H9 (cell line): ENCODE results near the gene PKN3. TPM values are rescaled to one million over a fixed set of nuclear protein-coding genes. Genes with fewer than 3 reads are reported as not detected.

ENCODE experiments used
- DNase-seq: peaks from one replicate; pipeline ENCODE4 v3.0.0-alpha.2; 2017
- H2AFZ ChIP-seq: one replicate; pipeline ENCODE4 v1.6.1; 2013; ENCODE audit warnings: mild to moderate bottlenecking, low read length, control low read depth, moderate library complexity
- H2AK5ac ChIP-seq: 2 replicates; pipeline ENCODE4 v1.6.1; 2013; ENCODE audit warnings: low read length, control low read depth, mixed read lengths; ENCODE audit not compliant: insufficient read length
- H2BK120ac ChIP-seq: one replicate; pipeline ENCODE4 v1.6.1; 2013; ENCODE audit warnings: low read depth, mild to moderate bottlenecking, low read length, control low read depth, inconsistent platforms; ENCODE audit not compliant: poor library complexity, severe bottlenecking
- H2BK12ac ChIP-seq: 2 replicates; pipeline ENCODE4 v1.6.1; 2013; ENCODE audit warnings: low read length, control low read depth, mixed read lengths, low read depth; ENCODE audit not compliant: insufficient read length
- H2BK15ac ChIP-seq: 2 replicates; pipeline ENCODE4 v1.6.1; 2013; ENCODE audit warnings: low read depth, low read length, control low read depth
- H2BK20ac ChIP-seq: one replicate; pipeline ENCODE4 v1.6.1; 2013; ENCODE audit warnings: low read depth, mild to moderate bottlenecking, low read length, control low read depth, inconsistent platforms; ENCODE audit not compliant: poor library complexity, severe bottlenecking
- H2BK5ac ChIP-seq: 2 replicates; pipeline ENCODE4 v1.6.1; 2013; ENCODE audit warnings: low read length, control low read depth, mixed read lengths; ENCODE audit not compliant: insufficient read length
- H3K14ac ChIP-seq: 2 replicates; pipeline ENCODE4 v1.6.1; 2013; ENCODE audit warnings: low read length, control low read depth; ENCODE audit not compliant: insufficient read depth
- H3K18ac ChIP-seq: 2 replicates; pipeline ENCODE4 v1.6.1; 2013; ENCODE audit warnings: low read depth, mild to moderate bottlenecking, mixed read lengths, low read length, control low read depth; ENCODE audit not compliant: insufficient read length
- H3K23ac ChIP-seq: 2 replicates; pipeline ENCODE4 v1.6.1; 2013; ENCODE audit warnings: low read length, control low read depth, mixed read lengths, low read depth; ENCODE audit not compliant: insufficient read length
- H3K23me2 ChIP-seq: 2 replicates; pipeline ENCODE4 v1.6.1; 2013; ENCODE audit warnings: low read depth, mild to moderate bottlenecking, mixed read lengths, low read length, control low read depth; ENCODE audit not compliant: insufficient read length, poor library complexity, severe bottlenecking
- H3K27ac ChIP-seq: 2 replicates; pipeline ENCODE4 v1.5.1; 2013; ENCODE audit warnings: low read length, control low read depth, mixed read lengths, low read depth; ENCODE audit not compliant: insufficient read length
- H3K27me3 ChIP-seq: 2 replicates; pipeline ENCODE4 v1.6.1; 2013; ENCODE audit warnings: low read length, control low read depth, inconsistent platforms; ENCODE audit not compliant: insufficient read depth
- H3K4ac ChIP-seq: 2 replicates; pipeline ENCODE4 v1.6.1; 2013; ENCODE audit warnings: low read depth, mild to moderate bottlenecking, control low read depth, inconsistent platforms, low read length, moderate library complexity
- H3K4me1 ChIP-seq: 2 replicates; pipeline ENCODE4 v1.6.1; 2013; ENCODE audit warnings: low read length, control low read depth, inconsistent platforms; ENCODE audit not compliant: insufficient read depth
- H3K4me2 ChIP-seq: 2 replicates; pipeline ENCODE4 v1.6.1; 2013; ENCODE audit warnings: low read length, control low read depth, mixed read lengths; ENCODE audit not compliant: insufficient read length, insufficient read depth
- H3K56ac ChIP-seq: 2 replicates; pipeline ENCODE4 v1.6.1; 2013; ENCODE audit warnings: low read depth, mild to moderate bottlenecking, mixed read lengths, low read length, control low read depth; ENCODE audit not compliant: insufficient read length
- H3K79me1 ChIP-seq: 2 replicates; pipeline ENCODE4 v1.6.1; 2013; ENCODE audit warnings: low read depth, mild to moderate bottlenecking, moderate library complexity, low read length, control low read depth, inconsistent platforms; ENCODE audit not compliant: insufficient read depth, poor library complexity, severe bottlenecking
- H3K79me2 ChIP-seq: 2 replicates; pipeline ENCODE4 v1.6.1; 2013; ENCODE audit warnings: low read length, control low read depth, inconsistent platforms; ENCODE audit not compliant: insufficient read depth
- H3K9ac ChIP-seq: 2 replicates; pipeline ENCODE4 v1.6.1; 2013; ENCODE audit warnings: low read length, control low read depth, mixed read lengths; ENCODE audit not compliant: insufficient read length; ENCODE audit errors: extremely low read depth
- H3K9me3 ChIP-seq: one replicate; pipeline ENCODE4 v1.6.1; 2013; ENCODE audit warnings: low read depth, low read length, inconsistent platforms; ENCODE audit not compliant: control insufficient read depth
- H3T11ph ChIP-seq: one replicate; pipeline ENCODE4 v1.6.1; 2013; ENCODE audit warnings: mild to moderate bottlenecking, low read length, control low read depth, inconsistent platforms
- H4K20me1 ChIP-seq: one replicate; pipeline ENCODE4 v1.6.1; 2013; ENCODE audit not compliant: control insufficient read depth, insufficient read length, insufficient read depth
- H4K5ac ChIP-seq: 2 replicates; pipeline ENCODE4 v1.6.1; 2013; ENCODE audit warnings: low read depth, mild to moderate bottlenecking, mixed read lengths, low read length, control low read depth; ENCODE audit not compliant: insufficient read length
- H4K8ac ChIP-seq: replicated peaks from 2 replicates; pipeline ENCODE4 v1.6.1; 2013; ENCODE audit warnings: low read length, control low read depth, mixed read lengths, low read depth; ENCODE audit not compliant: insufficient read length
- H4K91ac ChIP-seq: 2 replicates; pipeline ENCODE4 v1.6.1; 2013; ENCODE audit warnings: low read depth, mild to moderate bottlenecking, moderate library complexity, mixed read lengths, low read length, control low read depth; ENCODE audit not compliant: insufficient read length
- H3K27ac Mint-ChIP-seq, 3 experiments: 2 replicates in 2 of 3; 3 replicates in 1 of 3; pipeline ENCODE4 v1.8.0; 2020 to 2021; ENCODE audit warnings: mixed read lengths in 3 of 3, mild to moderate bottlenecking in 1 of 3, moderate library complexity in 1 of 3
- H3K27me3 Mint-ChIP-seq: 2 replicates; pipeline ENCODE4 v1.8.0; 2021; ENCODE audit warnings: low read depth, mild to moderate bottlenecking, moderate library complexity, mixed read lengths
- H3K36me3 Mint-ChIP-seq, 3 experiments: 2 replicates in 2 of 3; 3 replicates in 1 of 3; pipeline ENCODE4 v1.8.0; 2020 to 2021; ENCODE audit warnings: low read depth in 3 of 3, mixed read lengths in 3 of 3; ENCODE audit not compliant: insufficient read depth in 1 of 3
- H3K4me1 Mint-ChIP-seq, 2 experiments: 2 replicates each; pipeline ENCODE4 v1.8.0; 2020; ENCODE audit warnings: mixed read lengths in 2 of 2
- H3K4me3 Mint-ChIP-seq, 2 experiments: 2 replicates in 1 of 2; 3 replicates in 1 of 2; pipeline ENCODE4 v1.8.0; 2020 to 2021; ENCODE audit warnings: mild to moderate bottlenecking in 2 of 2, mixed read lengths in 2 of 2, moderate library complexity in 1 of 2
- H3K9me3 Mint-ChIP-seq, 2 experiments: 2 replicates in 1 of 2; 3 replicates in 1 of 2; pipeline ENCODE4 v1.8.0; 2020; ENCODE audit warnings: mild to moderate bottlenecking in 2 of 2, mixed read lengths in 2 of 2, moderate library complexity in 1 of 2
- CTCF ChIP-seq: fragments of 200-600 bp; sonication (generic); conservative IDR thresholded peaks from 3 replicates; pipeline ENCODE4 v1.8.0; 2021; ENCODE audit warnings: antibody characterized with exemption, mild to moderate bottlenecking
- WGBS: extraction: QIAGEN DNeasy Blood & Tissue Kit; methylation state at CpG from one replicate; pipeline ENCODE4 v1.1.7; 2013; ENCODE audit warnings: missing lambda C conversion rate, low lambda C conversion rate, mixed read lengths; ENCODE audit not compliant: insufficient read length; ENCODE audit errors: extremely low coverage; 5-methylcytosine and 5-hydroxymethylcytosine counted together
- total RNA-seq: library from RNA; stranded (reverse); gene quantifications from 2 replicates; pipeline ENCODE4 v1.2.1, GENCODE V29; 2021

PKN3 gene
- total RNA-seq, 1 experiment from 2014 or later, result 25.0 TPM

- peak overlapping the region; percentile 99 for H3K27ac Mint-ChIP-seq
- Histone ChIP-seq H2BK120ac (no peak overlapping the region), H3K27ac (peak overlapping the region; percentile 93), H4K5ac (peak overlapping the region; percentile 72), H3K23me2 (peaks cover 13% of the 10 kb centered on the region), H3K4me1 (peaks cover 4% of the 10 kb centered on the region; the same call in 1 of the 2 replicates), H4K20me1 (no peaks in the 10 kb centered on the region), H3K9ac (peak overlapping the region; percentile 92), H3K4me2 (peak overlapping the region; percentile 73), H2BK20ac (no peak overlapping the region), H3K18ac (peak overlapping the region; percentile 95), H3K79me2 (peaks cover 33% of the 10 kb centered on the region), H2BK15ac (no peak overlapping the region), H2BK5ac (peak overlapping the region; percentile 9), H2BK12ac (no peak overlapping the region), H3K14ac (peak overlapping the region; percentile 88), H3K9me3 (no peaks in the 10 kb centered on the region), H3T11ph (peak overlapping the region; percentile 62), H3K79me1 (no peaks in the 10 kb centered on the region), H4K8ac (no peak overlapping the region), H3K27me3 (no peaks in the 10 kb centered on the region), H3K23ac (no peak overlapping the region), H3K56ac (no peak overlapping the region), H4K91ac (no peak overlapping the region), H2AK5ac (no peak overlapping the region), H3K4ac (no peak overlapping the region), H2AFZ (no peak overlapping the region)
- DNase-seq, result peak; percentile 97
- no peak for TF ChIP-seq CTCF
- WGBS, result no CpG with 5 or more reads among the region's 21 CpGs
- H3K4me1 Mint-ChIP-seq, result peaks cover 42 to 44% of the 10 kb centered on the region in 2 experiments
- H3K36me3 Mint-ChIP-seq, result peaks cover 28 to 40% (median 40%) of the 10 kb centered on the region in 3 experiments
- peaks cover 6 to 13% of the 10 kb centered on the region in 2 experiments for H3K9me3 Mint-ChIP-seq
- peak overlapping the region; percentile 95 to 100 for H3K4me3 Mint-ChIP-seq
- H3K27me3 Mint-ChIP-seq, result no peaks in the 10 kb centered on the region
Measured at GRCh38 chr9:128683340-128684064, 18.8 kb upstream of the PKN3 start.
